A549 (cell line): ENCODE measurements around the gene KCNJ10. TPM values are rescaled to one million over a fixed set of nuclear protein-coding genes. Genes with fewer than 3 reads are reported as not detected.

ENCODE experiments used
- ATAC-seq, 2 experiments: fragments of 200-7000 bp in 1 of 2; fragments of >200 bp in 1 of 2; cut with Nextera tagmentation in 1 of 2; cut with Tn5 transposase in 1 of 2; 3 replicates each; pipeline versions ENCODE4 v1.8.0 to v1.9.1; 2018 to 2020; ENCODE audit warnings: mild to moderate bottlenecking in 1 of 2, moderate library complexity in 1 of 2
- CTCF ChIA-PET: fragments of 300-600 bp; sonication (Branson Sonifier 250); formaldehyde crosslinking; extraction: SDS; loops from one replicate; lab custom pipeline; 2021; ENCODE audit warnings: antibody characterized with exemption, inconsistent platforms; lab: Yijun Ruan, JAX
- POLR2A ChIA-PET: fragments of 350-600 bp; formaldehyde crosslinking; extraction: SDS; loops from one replicate; lab custom pipeline; 2021; ENCODE audit warnings: antibody characterized with exemption, inconsistent platforms; lab: Yijun Ruan, JAX
- DNase-seq, 2 experiments: peaks; one replicate each; pipeline versions ENCODE4 v3.0.0 to v3.0.0-alpha.2; 2011 to 2016; ENCODE audit warnings: low read depth in 1 of 2, low spot score in 1 of 2
- FAIRE-seq: peaks from 2 replicates; lab custom pipeline; 2011; peaks lifted over from hg19 to GRCh38; lab: Jason Lieb, UNC
- H3K27ac ChIP-seq, 2 experiments: fragments of >200 bp; sonication (Bioruptor Twin); formaldehyde crosslinking; 3 replicates each; pipeline ENCODE4 v1.5.1; 2016 to 2017
- H3K4me1 ChIP-seq: fragments of >200 bp; sonication (Bioruptor Twin); formaldehyde crosslinking; 3 replicates; pipeline ENCODE4 v1.6.1; 2016
- H3K4me2 ChIP-seq: fragments of >200 bp; sonication (Bioruptor Twin); formaldehyde crosslinking; 3 replicates; pipeline ENCODE4 v1.6.1; 2016
- H3K4me3 ChIP-seq: fragments of >200 bp; sonication (Bioruptor Twin); formaldehyde crosslinking; 3 replicates; pipeline ENCODE4 v1.5.1; 2016
- H3K9me3 ChIP-seq: fragments of >200 bp; sonication (Bioruptor Twin); formaldehyde crosslinking; 3 replicates; pipeline ENCODE4 v1.6.1; 2016
- ATOH8 ChIP-seq: fragments of 250-450 bp; sonication (Bioruptor Pico); IDR thresholded peaks from 2 replicates; pipeline ENCODE4 v1.5.0; 2020; ENCODE audit warnings: low read depth, mild to moderate bottlenecking, moderate library complexity
- CBX8 ChIP-seq: fragments of 200-600 bp; sonication (generic); IDR thresholded peaks from 2 replicates; pipeline ENCODE4 v1.6.1; 2016
- CHD2 ChIP-seq: fragments of 150-350 bp; IDR thresholded peaks from 2 replicates; pipeline ENCODE4 v1.6.1; 2014; ENCODE audit warnings: low read length; ENCODE audit not compliant: partially characterized antibody
- CTCF ChIP-seq: fragments of >200 bp; sonication (Bioruptor Twin); formaldehyde crosslinking; IDR thresholded peaks from 3 replicates; pipeline ENCODE4 v1.5.1; 2016
- E2F6 ChIP-seq: IDR thresholded peaks from 2 replicates; pipeline ENCODE4 v1.6.1; 2012; ENCODE audit warnings: low read depth, borderline replicate concordance
- EHMT2 ChIP-seq: fragments of 200-600 bp; sonication (generic); IDR thresholded peaks from 2 replicates; pipeline ENCODE4 v1.6.1; 2016; ENCODE audit warnings: antibody characterized with exemption, low read depth, mild to moderate bottlenecking, moderate library complexity
- EP300 ChIP-seq, 2 experiments: fragments of >200 bp; sonication (Bioruptor Twin); formaldehyde crosslinking; IDR thresholded peaks; 2 replicates in 1 of 2; 3 replicates in 1 of 2; pipeline ENCODE4 v1.6.1; 2016 to 2017
- FOSL2 ChIP-seq, 2 experiments: fragments of 450-650 bp in 1 of 2; fragments of >200 bp in 1 of 2; sonication (Bioruptor Twin) in 1 of 2; formaldehyde crosslinking; IDR thresholded peaks; 2 replicates each; pipeline versions ENCODE4 v1.5.0 to v1.6.1; 2016 to 2020; ENCODE audit warnings: mild to moderate bottlenecking in 1 of 2, moderate library complexity in 1 of 2
- GATA3 ChIP-seq: IDR thresholded peaks from 2 replicates; pipeline ENCODE4 v1.6.1; 2012; ENCODE audit warnings: borderline replicate concordance
- HES2 ChIP-seq: fragments of >200 bp; sonication (Bioruptor Twin); formaldehyde crosslinking; IDR thresholded peaks from 2 replicates; pipeline ENCODE4 v1.6.1; 2016
- HMGXB4 ChIP-seq: fragments of 250-450 bp; sonication (Bioruptor Pico); IDR thresholded peaks from 2 replicates; pipeline ENCODE4 v1.5.0; 2021; ENCODE audit warnings: mild to moderate bottlenecking, moderate library complexity, borderline replicate concordance
- HOXA7 ChIP-seq: fragments of 250-450 bp; sonication (Bioruptor Pico); IDR thresholded peaks from 2 replicates; pipeline ENCODE4 v1.5.0; 2020; ENCODE audit warnings: mild to moderate bottlenecking, moderate library complexity
- JUNB ChIP-seq: fragments of >200 bp; sonication (Bioruptor Twin); formaldehyde crosslinking; IDR thresholded peaks from 2 replicates; pipeline ENCODE4 v1.6.1; 2016
- MAFK ChIP-seq: fragments of 450-650 bp; IDR thresholded peaks from 2 replicates; pipeline ENCODE4 v1.6.1; 2014; ENCODE audit not compliant: partially characterized antibody
- MAX ChIP-seq: IDR thresholded peaks from 2 replicates; pipeline ENCODE4 v1.6.1; 2012
- PHF8 ChIP-seq: fragments of 200-600 bp; sonication (generic); IDR thresholded peaks from 2 replicates; pipeline ENCODE4 v1.6.1; 2016; ENCODE audit warnings: low read depth, mild to moderate bottlenecking, antibody characterized with exemption, moderate library complexity, borderline replicate concordance
- RCOR1 ChIP-seq: fragments of 150-350 bp; IDR thresholded peaks from 2 replicates; pipeline ENCODE4 v1.6.1; 2014; ENCODE audit warnings: antibody characterized with exemption, low read length, low read depth
- RNF2 ChIP-seq: fragments of 200-600 bp; sonication (generic); IDR thresholded peaks from 2 replicates; pipeline ENCODE4 v1.6.1; 2016; ENCODE audit warnings: low read depth, mild to moderate bottlenecking, antibody characterized with exemption, moderate library complexity, borderline replicate concordance
- SMC3 ChIP-seq: fragments of >200 bp; sonication (Bioruptor Twin); formaldehyde crosslinking; IDR thresholded peaks from 3 replicates; pipeline ENCODE4 v1.6.1; 2018; ENCODE audit warnings: inconsistent platforms
- SREBF2 ChIP-seq: fragments of 450-650 bp; IDR thresholded peaks from 2 replicates; pipeline ENCODE4 v1.6.1; 2014; ENCODE audit warnings: mild to moderate bottlenecking, moderate library complexity
- TFCP2L1 ChIP-seq: fragments of 250-450 bp; sonication (Bioruptor Pico); IDR thresholded peaks from 2 replicates; pipeline ENCODE4 v1.5.0; 2021; ENCODE audit warnings: mild to moderate bottlenecking
- WGBS: methylation state at CpG from one replicate; pipeline ENCODE4 v1.1.6; 2017; ENCODE audit errors: missing lambda C conversion rate; 5-methylcytosine and 5-hydroxymethylcytosine counted together
- polyA plus RNA-seq, 4 experiments: library from polyadenylated mRNA; depleted of rRNA in 3 of 4; stranded (reverse); fragments of >200 nt; fragmentation: RNase III in 1 of 4; extraction: RNeasy Plus Mini Kit Qiagen cat#74134 plus additional on column Dnase treatment in 1 of 4; gene quantifications; 2 replicates in 3 of 4; 3 replicates in 1 of 4; pipeline ENCODE4 v1.2.3, GENCODE V29; 2011 to 2017

KCNJ10 gene
- polyA plus RNA-seq, 2 of the 4 experiments (the other 2 are of a cell fraction): 0.05 TPM; not detected in 1

GRCh38 chr1:160066829-160067745 is 2.9 kb downstream of the KCNJ10 start:
- Histone ChIP-seq H3K27ac (no peak overlapping the region), H3K4me2 (no peak overlapping the region), H3K4me1 (no peaks in the 10 kb centered on the region), H3K4me3 (no peak overlapping the region), H3K9me3 (no peaks in the 10 kb centered on the region)
- 47% methylated on average over 6 of the region's 6 CpGs for WGBS
- TF ChIP-seq CHD2 (no peak), JUNB (no peak), EP300 (IDR thresholded peaks at IDR 0.05) (no peak), HMGXB4 (CRISPR knock-in tag) (no peak), E2F6 (no peak), RCOR1 (no peak), GATA3 (no peak), TFCP2L1 (CRISPR knock-in tag) (no peak), FOSL2 (IDR thresholded peaks at IDR 0.05) (no peak), FOSL2 (CRISPR knock-in tag; IDR thresholded peaks at IDR 0.05) (no peak), ATOH8 (no peak), RNF2 (no peak), SREBF2 (no peak), SMC3 (no peak), EHMT2 (no peak), PHF8 (no peak), HOXA7 (CRISPR knock-in tag) (no peak), HES2 (no peak), MAFK (no peak), CTCF (no peak)
- no peak for ATAC-seq
- POLR2A ChIA-PET: no interaction called here
- CTCF ChIA-PET: interaction anchor here (1.0 to 30.0 kb wide), 6 partner anchors 9 to 59 kb away, joined by 3 to 409 read pairs (median 6); partner anchors contain the start of gene KCNJ9
- DNase-seq: no peak
- FAIRE-seq: no peak

GRCh38 chr1:160064746-160065145 is 5.2 kb downstream of the KCNJ10 start:
- WGBS: 16% methylated on average over 1 of the region's 3 CpGs
- ATAC-seq (no peak), DNase-seq (no peak), FAIRE-seq (no peak)
- Histone ChIP-seq H3K9me3 (no peaks in the 10 kb centered on the region), H3K4me2 (no peak overlapping the region), H3K4me3 (no peak overlapping the region), H3K4me1 (peaks cover 7% of the 10 kb centered on the region; the same call in 2 of the 3 replicates), H3K27ac (no peak overlapping the region)
- CTCF ChIA-PET: interaction anchor here (3.5 to 30.0 kb wide), 3 partner anchors 12 to 19 kb away, joined by 12 to 409 read pairs (median 20); partner anchors contain the start of gene KCNJ9
- no peak for TF ChIP-seq MAX
- TF ChIP-seq CBX8: no peak
- POLR2A ChIA-PET: no interaction called here
